SK-N-SH (cell line): ENCODE measurements around the gene TMCO4. TPM values are rescaled to one million over a fixed set of nuclear protein-coding genes. Genes with fewer than 3 reads are reported as not detected.

ENCODE experiments used
- CTCF ChIA-PET: fragments of 300-600, 350-600 bp; formaldehyde crosslinking; extraction: SDS; loops from one replicate; lab custom pipeline; 2021; lab: Yijun Ruan, JAX
- POLR2A ChIA-PET: fragments of 350-600 bp; sonication (Branson Sonifier 250); formaldehyde crosslinking; extraction: SDS; loops from one replicate; lab custom pipeline; 2020; ENCODE audit warnings: antibody characterized with exemption, inconsistent platforms; lab: Yijun Ruan, JAX
- DNase-seq: peaks from one replicate; pipeline ENCODE4 v3.0.0; 2012
- H2AFZ ChIP-seq: fragments of 200-600 bp; sonication (generic); 2 replicates; pipeline ENCODE4 v1.8.1; 2016; ENCODE audit warnings: antibody characterized with exemption, mild to moderate bottlenecking, low read depth
- H3F3A ChIP-seq: fragments of 200-600 bp; sonication (generic); replicated peaks from 2 replicates; pipeline ENCODE3; 2016; ENCODE audit warnings: antibody characterized with exemption, mild to moderate bottlenecking; ENCODE audit not compliant: insufficient read depth
- H3K27ac ChIP-seq, 2 experiments: fragments of 200-500 bp in 1 of 2; fragments of 200-600 bp in 1 of 2; sonication (Bioruptor generic) in 1 of 2; sonication (generic), shearing (Covaris generic) in 1 of 2; 2 replicates each; pipeline versions ENCODE4 v1.5.1 to v1.6.1; 2014 to 2016; ENCODE audit warnings: low read depth in 2 of 2, inconsistent platforms in 1 of 2, low read length in 1 of 2, mild to moderate bottlenecking in 1 of 2, mixed read lengths in 1 of 2
- H3K27me3 ChIP-seq: fragments of 200-600 bp; sonication (generic), shearing (Covaris generic); 2 replicates; pipeline ENCODE4 v1.6.1; 2016; ENCODE audit warnings: mixed run types; ENCODE audit not compliant: insufficient read depth
- H3K36me3 ChIP-seq, 2 experiments: fragments of 200-500 bp in 1 of 2; fragments of 200-600 bp in 1 of 2; sonication (Bioruptor generic) in 1 of 2; sonication (generic) in 1 of 2; replicated peaks in 1 of 2; 2 replicates each; pipeline versions ENCODE3 to v1.5.1; 2014 to 2016; ENCODE audit warnings: low read length in 1 of 2, mild to moderate bottlenecking in 1 of 2; ENCODE audit not compliant: insufficient read depth in 2 of 2, control insufficient read depth in 1 of 2
- H3K4me1 ChIP-seq, 2 experiments: fragments of 200-500 bp in 1 of 2; fragments of 200-600 bp in 1 of 2; sonication (Bioruptor generic) in 1 of 2; sonication (generic), shearing (Covaris generic) in 1 of 2; 2 replicates each; pipeline versions ENCODE4 v1.5.1 to v1.6.1; 2014 to 2016; ENCODE audit warnings: low read depth in 1 of 2, low read length in 1 of 2, mixed run types in 1 of 2; ENCODE audit not compliant: insufficient read depth in 2 of 2, control insufficient read depth in 1 of 2
- H3K4me2 ChIP-seq: fragments of 200-600 bp; sonication (generic), shearing (Covaris generic); 2 replicates; pipeline ENCODE4 v1.6.1; 2017; ENCODE audit warnings: mixed run types
- H3K4me3 ChIP-seq, 2 experiments: fragments of 200-500 bp in 1 of 2; fragments of 200-600 bp in 1 of 2; sonication (Bioruptor generic) in 1 of 2; sonication (generic), shearing (Covaris generic) in 1 of 2; 2 replicates each; pipeline versions ENCODE4 v1.5.1 to v1.8.1; 2014 to 2016; ENCODE audit warnings: low read depth in 2 of 2, inconsistent platforms in 1 of 2, low read length in 1 of 2, mild to moderate bottlenecking in 1 of 2, mixed read lengths in 1 of 2, moderate library complexity in 1 of 2
- H3K79me2 ChIP-seq: fragments of 200-600 bp; sonication (generic); 2 replicates; pipeline ENCODE4 v1.8.1; 2017; ENCODE audit warnings: mild to moderate bottlenecking; ENCODE audit not compliant: insufficient read depth
- H3K9ac ChIP-seq: fragments of 200-600 bp; sonication (generic); 2 replicates; pipeline ENCODE4 v1.6.1; 2017; ENCODE audit warnings: mixed run types
- H3K9me2 ChIP-seq: fragments of 200-600 bp; sonication (generic); 2 replicates; pipeline ENCODE4 v1.6.1; 2017; ENCODE audit warnings: mixed run types
- H3K9me3 ChIP-seq: fragments of 200-600 bp; sonication (generic); 2 replicates; pipeline ENCODE4 v1.6.1; 2017; ENCODE audit warnings: mixed run types, mild to moderate bottlenecking, moderate library complexity
- H4K20me1 ChIP-seq: fragments of 200-600 bp; sonication (generic); 2 replicates; pipeline ENCODE4 v1.6.1; 2017; ENCODE audit warnings: mild to moderate bottlenecking, mixed run types; ENCODE audit not compliant: insufficient read depth
- CHD2 ChIP-seq: fragments of 150-350 bp; IDR thresholded peaks from 2 replicates; pipeline ENCODE4 v1.6.1; 2018; ENCODE audit warnings: low read length; ENCODE audit not compliant: partially characterized antibody
- EP300 ChIP-seq, 2 experiments: IDR thresholded peaks; 2 replicates each; pipeline versions ENCODE4 v1.4.0 to v1.6.1; 2012; ENCODE audit warnings: borderline replicate concordance in 1 of 2, low read depth in 1 of 2, low read length in 1 of 2
- EZH2phosphoT487 ChIP-seq: fragments of 200-600 bp; sonication (generic); IDR thresholded peaks from 2 replicates; pipeline ENCODE4 v1.6.1; 2017; ENCODE audit warnings: low read depth, mixed run types, mild to moderate bottlenecking, antibody characterized with exemption, moderate library complexity, borderline replicate concordance
- FOSL2 ChIP-seq: IDR thresholded peaks from 2 replicates; pipeline ENCODE4 v1.4.0; 2012; ENCODE audit warnings: low read depth, mild to moderate bottlenecking, moderate library complexity, borderline replicate concordance
- FOXM1 ChIP-seq: IDR thresholded peaks from 2 replicates; pipeline ENCODE4 v1.4.0; 2012; ENCODE audit warnings: low read depth, mild to moderate bottlenecking
- GABPA ChIP-seq: IDR thresholded peaks from 2 replicates; pipeline ENCODE4 v1.4.0; 2012; ENCODE audit warnings: low read depth, mild to moderate bottlenecking
- JUND ChIP-seq: IDR thresholded peaks from 2 replicates; pipeline ENCODE4 v1.4.0; 2012
- MEF2A ChIP-seq: IDR thresholded peaks from 2 replicates; pipeline ENCODE4 v1.4.0; 2012; ENCODE audit warnings: low read depth, borderline replicate concordance
- MXI1 ChIP-seq: IDR thresholded peaks from 2 replicates; pipeline ENCODE4 v1.6.1; 2012; ENCODE audit warnings: mild to moderate bottlenecking, low read depth, low read length, improper control_type of control experiment
- POLR2AphosphoS5 ChIP-seq: IDR thresholded peaks from 2 replicates; pipeline ENCODE4 v1.6.1; 2012; ENCODE audit warnings: low read depth, low read length
- RAD21 ChIP-seq: IDR thresholded peaks from 2 replicates; pipeline ENCODE4 v1.6.1; 2012; ENCODE audit warnings: mild to moderate bottlenecking, low read length
- RCOR1 ChIP-seq: fragments of 150-350 bp; IDR thresholded peaks from 2 replicates; pipeline ENCODE4 v1.6.1; 2017; ENCODE audit warnings: antibody characterized with exemption, low read length
- RFX5 ChIP-seq: IDR thresholded peaks from 2 replicates; pipeline ENCODE4 v1.6.1; 2012; ENCODE audit warnings: mild to moderate bottlenecking, improper control_type of control experiment, low read length
- RXRA ChIP-seq: IDR thresholded peaks from 2 replicates; pipeline ENCODE4 v1.4.0; 2012; ENCODE audit warnings: low read depth, mild to moderate bottlenecking, borderline replicate concordance
- SIN3A ChIP-seq: IDR thresholded peaks from 2 replicates; pipeline ENCODE4 v1.6.1; 2012; ENCODE audit warnings: low read depth, mild to moderate bottlenecking, low read length, moderate library complexity, borderline replicate concordance
- TEAD4 ChIP-seq: IDR thresholded peaks from 2 replicates; pipeline ENCODE4 v1.4.0; 2012; ENCODE audit warnings: mild to moderate bottlenecking, borderline replicate concordance; ENCODE audit not compliant: insufficient read depth
- WGBS: methylation state at CpG from one replicate; pipeline ENCODE4 v1.1.6; 2017; ENCODE audit warnings: low lambda C conversion rate; 5-methylcytosine and 5-hydroxymethylcytosine counted together
- polyA plus RNA-seq, 3 experiments: library from polyadenylated mRNA; depleted of rRNA; stranded (reverse); fragments of >200 nt; gene quantifications; 2 replicates each; pipeline ENCODE4 v1.2.3, GENCODE V29; 2012
- TF ChIP-seq, protein P1 (sequence below): IDR thresholded peaks from 2 replicates; pipeline ENCODE4 v1.4.0; 2012; ENCODE audit warnings: low read depth
- TF ChIP-seq, protein P2 (sequence below): IDR thresholded peaks from 2 replicates; pipeline ENCODE4 v1.6.1; 2012; ENCODE audit warnings: mild to moderate bottlenecking, low read depth, low read length, moderate library complexity
- TF ChIP-seq, protein P3 (sequence below): IDR thresholded peaks from 2 replicates; pipeline ENCODE4 v1.4.0; 2012; ENCODE audit warnings: low read depth, borderline replicate concordance
- TF ChIP-seq, protein P4 (sequence below): fragments of 150-350 bp; IDR thresholded peaks from 2 replicates; pipeline ENCODE4 v1.6.1; 2016; ENCODE audit warnings: mild to moderate bottlenecking, low read depth, low read length

Gene TMCO4
- polyA plus RNA-seq, 1 of the 3 experiments (the other 2 are of a cell fraction) = 4.2 TPM

DNA sequence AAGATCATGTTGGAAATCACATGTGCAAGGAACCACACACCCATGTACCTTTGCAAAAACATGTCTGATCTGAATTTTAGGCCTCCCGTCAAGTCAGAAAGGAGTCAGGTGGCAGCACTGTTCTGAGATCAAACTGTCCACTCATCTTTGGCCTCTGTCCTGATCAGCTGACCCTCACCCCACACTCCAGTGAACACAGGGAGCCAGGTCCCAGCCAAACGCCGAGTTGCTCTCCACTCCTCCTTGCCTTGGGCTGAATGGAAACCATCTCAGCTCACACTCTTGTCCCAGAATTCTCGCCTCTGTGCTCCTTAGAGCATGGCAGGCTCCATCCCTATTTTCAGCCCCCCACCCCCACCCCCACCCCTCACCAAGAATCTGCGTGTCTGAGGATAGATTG, 20.0 kb upstream of the TMCO4 start:
- POLR2A ChIA-PET = no interaction called here
- Histone ChIP-seq H3K36me3 (no peaks in the 10 kb centered on the region), H3K27me3 (no peaks in the 10 kb centered on the region), H3K4me1 (peaks cover 0 to 2% of the 10 kb centered on the region in 2 experiments; a peak in 1 of 4 replicates), H3K4me3 (no peak overlapping the region), H3K79me2 (no peaks in the 10 kb centered on the region), H3K9me3 (no peaks in the 10 kb centered on the region), H4K20me1 (no peaks in the 10 kb centered on the region), H3K4me2 (no peak overlapping the region), H2AFZ (no peak overlapping the region), H3K9ac (no peak overlapping the region), H3K9me2 (no peaks in the 10 kb centered on the region), H3F3A (no peaks in the 10 kb centered on the region), H3K27ac (no peak overlapping the region)
- TF ChIP-seq RFX5 (no peak), POLR2AphosphoS5 (no peak)
- TF ChIP-seq, protein P1, sequence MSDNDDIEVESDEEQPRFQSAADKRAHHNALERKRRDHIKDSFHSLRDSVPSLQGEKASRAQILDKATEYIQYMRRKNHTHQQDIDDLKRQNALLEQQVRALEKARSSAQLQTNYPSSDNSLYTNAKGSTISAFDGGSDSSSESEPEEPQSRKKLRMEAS = no peak
- no peak for DNase-seq
- WGBS = 85% methylated on average over 5 of the region's 5 CpGs
- CTCF ChIA-PET = no interaction called here

DNA sequence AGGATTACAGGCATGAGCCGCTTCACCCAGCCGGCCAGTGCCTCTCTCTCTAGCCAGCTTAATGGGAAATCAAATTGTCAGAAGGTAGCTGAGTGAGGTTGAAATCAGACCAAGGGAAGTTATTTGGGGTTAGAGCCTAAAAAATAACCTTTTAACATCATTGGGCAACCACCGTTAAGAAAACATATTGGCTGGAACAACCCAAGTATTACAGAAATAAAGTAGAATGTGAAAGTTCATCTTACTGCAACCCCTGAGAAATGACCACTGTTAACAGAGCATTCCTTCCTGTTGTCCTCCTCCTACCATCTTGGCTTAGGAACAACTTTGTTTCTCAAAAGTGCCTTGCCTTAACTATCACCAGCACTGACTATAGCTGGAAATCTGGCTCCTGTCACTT, 18.6 kb upstream of the TMCO4 start:
- H3K36me3 ChIP-seq = no peaks in the 10 kb centered on the region
- no peak overlapping the region for H3K27ac ChIP-seq
- WGBS = 79% methylated on average over 3 of the region's 3 CpGs
- H3K4me3 ChIP-seq = no peak overlapping the region
- ChIA-PET POLR2A (no interaction called here), CTCF (interaction anchor here (0.6 kb wide), 1 partner anchor 139 kb away, joined by 3 read pairs; no protein-coding TSS in a partner anchor)
- no peak overlapping the region for H2AFZ ChIP-seq
- no peak overlapping the region for H3K4me2 ChIP-seq
- no peaks in the 10 kb centered on the region for H4K20me1 ChIP-seq
- no peak overlapping the region for H3K9ac ChIP-seq
- no peaks in the 10 kb centered on the region for H3K9me3 ChIP-seq
- no peaks in the 10 kb centered on the region for H3K27me3 ChIP-seq
- H3K79me2 ChIP-seq = no peaks in the 10 kb centered on the region
- H3K9me2 ChIP-seq = no peaks in the 10 kb centered on the region
- TF ChIP-seq CHD2 (no peak), MEF2A (no peak), GABPA (no peak), EZH2phosphoT487 (no peak), SIN3A (no peak), FOXM1 (no peak), JUND (no peak), RAD21 (no peak), MXI1 (no peak), EP300 (IDR thresholded peaks at IDR 0.05; ENCODE audit: borderline replicate concordance in 1 of 2, low read depth in 1 of 2, low read length in 1 of 2) (no peak), TEAD4 (no peak), RCOR1 (no peak), RXRA (no peak), FOSL2 (no peak)
- TF ChIP-seq, protein P1 = no peak
- TF ChIP-seq, protein P2, sequence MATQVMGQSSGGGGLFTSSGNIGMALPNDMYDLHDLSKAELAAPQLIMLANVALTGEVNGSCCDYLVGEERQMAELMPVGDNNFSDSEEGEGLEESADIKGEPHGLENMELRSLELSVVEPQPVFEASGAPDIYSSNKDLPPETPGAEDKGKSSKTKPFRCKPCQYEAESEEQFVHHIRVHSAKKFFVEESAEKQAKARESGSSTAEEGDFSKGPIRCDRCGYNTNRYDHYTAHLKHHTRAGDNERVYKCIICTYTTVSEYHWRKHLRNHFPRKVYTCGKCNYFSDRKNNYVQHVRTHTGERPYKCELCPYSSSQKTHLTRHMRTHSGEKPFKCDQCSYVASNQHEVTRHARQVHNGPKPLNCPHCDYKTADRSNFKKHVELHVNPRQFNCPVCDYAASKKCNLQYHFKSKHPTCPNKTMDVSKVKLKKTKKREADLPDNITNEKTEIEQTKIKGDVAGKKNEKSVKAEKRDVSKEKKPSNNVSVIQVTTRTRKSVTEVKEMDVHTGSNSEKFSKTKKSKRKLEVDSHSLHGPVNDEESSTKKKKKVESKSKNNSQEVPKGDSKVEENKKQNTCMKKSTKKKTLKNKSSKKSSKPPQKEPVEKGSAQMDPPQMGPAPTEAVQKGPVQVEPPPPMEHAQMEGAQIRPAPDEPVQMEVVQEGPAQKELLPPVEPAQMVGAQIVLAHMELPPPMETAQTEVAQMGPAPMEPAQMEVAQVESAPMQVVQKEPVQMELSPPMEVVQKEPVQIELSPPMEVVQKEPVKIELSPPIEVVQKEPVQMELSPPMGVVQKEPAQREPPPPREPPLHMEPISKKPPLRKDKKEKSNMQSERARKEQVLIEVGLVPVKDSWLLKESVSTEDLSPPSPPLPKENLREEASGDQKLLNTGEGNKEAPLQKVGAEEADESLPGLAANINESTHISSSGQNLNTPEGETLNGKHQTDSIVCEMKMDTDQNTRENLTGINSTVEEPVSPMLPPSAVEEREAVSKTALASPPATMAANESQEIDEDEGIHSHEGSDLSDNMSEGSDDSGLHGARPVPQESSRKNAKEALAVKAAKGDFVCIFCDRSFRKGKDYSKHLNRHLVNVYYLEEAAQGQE = no peak
- TF ChIP-seq, protein P3, sequence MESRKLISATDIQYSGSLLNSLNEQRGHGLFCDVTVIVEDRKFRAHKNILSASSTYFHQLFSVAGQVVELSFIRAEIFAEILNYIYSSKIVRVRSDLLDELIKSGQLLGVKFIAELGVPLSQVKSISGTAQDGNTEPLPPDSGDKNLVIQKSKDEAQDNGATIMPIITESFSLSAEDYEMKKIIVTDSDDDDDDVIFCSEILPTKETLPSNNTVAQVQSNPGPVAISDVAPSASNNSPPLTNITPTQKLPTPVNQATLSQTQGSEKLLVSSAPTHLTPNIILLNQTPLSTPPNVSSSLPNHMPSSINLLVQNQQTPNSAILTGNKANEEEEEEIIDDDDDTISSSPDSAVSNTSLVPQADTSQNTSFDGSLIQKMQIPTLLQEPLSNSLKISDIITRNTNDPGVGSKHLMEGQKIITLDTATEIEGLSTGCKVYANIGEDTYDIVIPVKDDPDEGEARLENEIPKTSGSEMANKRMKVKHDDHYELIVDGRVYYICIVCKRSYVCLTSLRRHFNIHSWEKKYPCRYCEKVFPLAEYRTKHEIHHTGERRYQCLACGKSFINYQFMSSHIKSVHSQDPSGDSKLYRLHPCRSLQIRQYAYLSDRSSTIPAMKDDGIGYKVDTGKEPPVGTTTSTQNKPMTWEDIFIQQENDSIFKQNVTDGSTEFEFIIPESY = no peak
- TF ChIP-seq, protein P4, sequence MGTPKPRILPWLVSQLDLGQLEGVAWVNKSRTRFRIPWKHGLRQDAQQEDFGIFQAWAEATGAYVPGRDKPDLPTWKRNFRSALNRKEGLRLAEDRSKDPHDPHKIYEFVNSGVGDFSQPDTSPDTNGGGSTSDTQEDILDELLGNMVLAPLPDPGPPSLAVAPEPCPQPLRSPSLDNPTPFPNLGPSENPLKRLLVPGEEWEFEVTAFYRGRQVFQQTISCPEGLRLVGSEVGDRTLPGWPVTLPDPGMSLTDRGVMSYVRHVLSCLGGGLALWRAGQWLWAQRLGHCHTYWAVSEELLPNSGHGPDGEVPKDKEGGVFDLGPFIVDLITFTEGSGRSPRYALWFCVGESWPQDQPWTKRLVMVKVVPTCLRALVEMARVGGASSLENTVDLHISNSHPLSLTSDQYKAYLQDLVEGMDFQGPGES = no peak
- DNase-seq = no peak
- H3F3A ChIP-seq = no peaks in the 10 kb centered on the region
- H3K4me1 ChIP-seq = peaks cover 0 to 2% of the 10 kb centered on the region in 2 experiments; a peak in 1 of 4 replicates
